GOT3 (cell line): Measurements from ENCODE around the gene RFX7.

Experiments used
- DNase-seq: peaks from one replicate; lab custom pipeline; 2025; ENCODE audit warnings: mixed read lengths; lab: John Stamatoyannopoulos, UW

RFX7 gene

GRCh38 chr15:56126409-56126808, 117.3 kb downstream of the RFX7 start:
- no peak for DNase-seq

GRCh38 chr15:56124391-56124790, 119.3 kb downstream of the RFX7 start:
- no peak for DNase-seq

GRCh38 chr15:56105855-56106254, 137.8 kb downstream of the RFX7 start:
- DNase-seq, result no peak

GRCh38 chr15:56102441-56102840, 141.2 kb downstream of the RFX7 start:
- DNase-seq, result no peak

- no peak for DNase-seq
Measured at GRCh38 chr15:56099311-56099710, 144.4 kb downstream of the RFX7 start.

- DNase-seq, result no peak
Measured at GRCh38 chr15:56098195-56098863, 145.3 kb downstream of the RFX7 start.

GRCh38 chr15:56095406-56095805, 148.3 kb downstream of the RFX7 start:
- DNase-seq, result no peak

- DNase-seq, result no peak
Measured at GRCh38 chr15:56094171-56094570, 149.5 kb downstream of the RFX7 start.

- DNase-seq, result no peak
Measured at GRCh38 chr15:56088389-56088788, 155.3 kb downstream of the RFX7 start.

- no peak for DNase-seq
Measured at GRCh38 chr15:56086566-56086965, 157.1 kb downstream of the RFX7 start.

GRCh38 chr15:56082263-56082761, 161.4 kb downstream of the RFX7 start:
- DNase-seq, result no peak

- no peak for DNase-seq
Measured at GRCh38 chr15:56077081-56077480, 166.6 kb downstream of the RFX7 start.

GRCh38 chr15:56076640-56077039, 167.0 kb downstream of the RFX7 start:
- no peak for DNase-seq

- DNase-seq, result no peak
Measured at GRCh38 chr15:56074481-56075265, 169.0 kb downstream of the RFX7 start.

- no peak for DNase-seq
Measured at GRCh38 chr15:56064152-56064551, 179.5 kb downstream of the RFX7 start.

GRCh38 chr15:56059716-56060115, 184.0 kb downstream of the RFX7 start:
- DNase-seq, result no peak

GRCh38 chr15:56058986-56059385, 184.7 kb downstream of the RFX7 start:
- DNase-seq, result no peak

- DNase-seq, result no peak
Measured at GRCh38 chr15:56056626-56057025, 187.1 kb downstream of the RFX7 start.

- DNase-seq, result no peak
Measured at GRCh38 chr15:56053046-56053400, 190.7 kb downstream of the RFX7 start.

- no peak for DNase-seq
Measured at GRCh38 chr15:56052395-56053045, 191.2 kb downstream of the RFX7 start.

GRCh38 chr15:56051676-56052075, 192.0 kb downstream of the RFX7 start:
- no peak for DNase-seq

- no peak for DNase-seq
Measured at GRCh38 chr15:56049577-56049976, 194.1 kb downstream of the RFX7 start.

GRCh38 chr15:56047354-56047753, 196.3 kb downstream of the RFX7 start:
- DNase-seq, result no peak
